NCI-H524 (cell line): ENCODE results near the gene RPIA.
A peak's percentile ranks its signal among the peaks of the same experiment; 100 is the strongest.
"Not testable (repeated sequence)": the region's sequence is repeated elsewhere in the genome, so short reads cannot be mapped to it uniquely, and the experiment has no call there.

ENCODE experiments used
- DNase-seq, 2 experiments: peaks; one replicate each; lab custom pipeline; 2025; lab: John Stamatoyannopoulos, UW

Gene RPIA

GRCh38 chr2:88691339-88692183 is at the start of gene RPIA:
RPIA (plus strand) TSS chr2:88691673; CDS start chr2:88691699, 26 bp downstream.
- peak; percentile 95 to 97 for DNase-seq

GRCh38 chr2:88642278-88642677 is 49.2 kb upstream of the RPIA start:
- no peak for DNase-seq

GRCh38 chr2:88645291-88645882 is 46.1 kb upstream of the RPIA start:
- DNase-seq = not testable (repeated sequence)

- no peak for DNase-seq
Measured at GRCh38 chr2:88651646-88652045, 39.8 kb upstream of the RPIA start.

- no peak for DNase-seq
Measured at GRCh38 chr2:88654714-88655113, 36.8 kb upstream of the RPIA start.

GRCh38 chr2:88656690-88657089 is 34.8 kb upstream of the RPIA start:
- DNase-seq = no peak

GRCh38 chr2:88657131-88657530 is 34.3 kb upstream of the RPIA start:
- DNase-seq = no peak

- DNase-seq = no peak
Measured at GRCh38 chr2:88658326-88658725, 33.1 kb upstream of the RPIA start.

GRCh38 chr2:88658881-88659537 is 32.5 kb upstream of the RPIA start:
- no peak for DNase-seq

GRCh38 chr2:88659538-88659915 is 31.9 kb upstream of the RPIA start:
- peak in 1 of 2 experiments; percentile 1 for DNase-seq

GRCh38 chr2:88660622-88661021 is 30.9 kb upstream of the RPIA start:
- no peak for DNase-seq

GRCh38 chr2:88666576-88666975 is 24.9 kb upstream of the RPIA start:
- no peak for DNase-seq

- no peak for DNase-seq
Measured at GRCh38 chr2:88667219-88667618, 24.3 kb upstream of the RPIA start.

GRCh38 chr2:88668862-88669261 is 22.6 kb upstream of the RPIA start:
- DNase-seq = no peak

GRCh38 chr2:88669482-88670214 is 21.8 kb upstream of the RPIA start:
- peak in 1 of 2 experiments; percentile 48 for DNase-seq

GRCh38 chr2:88671786-88672427 is 19.6 kb upstream of the RPIA start:
- peak in 1 of 2 experiments; percentile 46 for DNase-seq

GRCh38 chr2:88673363-88673762 is 18.1 kb upstream of the RPIA start:
- DNase-seq = no peak

GRCh38 chr2:88680266-88680902 is 11.1 kb upstream of the RPIA start:
- no peak for DNase-seq

GRCh38 chr2:88680916-88681315 is 10.6 kb upstream of the RPIA start:
- no peak for DNase-seq

GRCh38 chr2:88683160-88684021 is 8.1 kb upstream of the RPIA start:
- DNase-seq = no peak
